Activated CD8-positive, alpha-beta memory T cell treated with anti-CD3 and anti-CD28 coated beads, Interleukin-2, amount 50 U/mL, for 24 hours (primary cell): Measurements from ENCODE around the gene EYA2.
"Not testable (repeated sequence)": the region's sequence is repeated elsewhere in the genome, so short reads cannot be mapped to it uniquely, and the experiment has no call there.

Source experiments
- DNase-seq: peaks from one replicate; pipeline ENCODE4 v3.0.0-alpha.2; 2020; ENCODE audit errors: extremely low read depth

Gene EYA2

DNA sequence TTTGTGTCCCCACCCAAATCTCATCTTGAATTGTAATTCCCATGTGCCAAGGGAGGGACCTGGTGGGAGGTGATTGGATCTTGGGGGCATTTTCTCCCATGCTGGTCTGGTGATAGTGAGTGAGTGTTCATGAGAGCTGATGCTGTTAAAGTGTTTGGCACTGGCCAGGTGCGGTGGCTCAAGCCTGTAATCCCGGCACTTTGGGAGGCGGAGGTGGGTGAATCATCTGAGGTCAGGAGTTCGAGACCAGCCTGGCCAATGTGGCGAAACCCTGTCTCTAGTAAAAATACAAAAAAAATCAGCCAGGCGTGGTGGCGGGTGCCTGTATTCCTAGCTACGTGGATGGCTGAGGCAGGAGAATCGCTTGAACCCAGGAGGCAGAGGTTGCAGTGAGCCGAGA lies 37.8 kb downstream of the EYA2 start:
- DNase-seq = not testable (repeated sequence)

- no peak for DNase-seq
Observed at GRCh38 chr20:46933150-46933549, 38.5 kb downstream of the EYA2 start.

- DNase-seq = no peak
Observed at GRCh38 chr20:46934746-46935287, 40.2 kb downstream of the EYA2 start.

DNA sequence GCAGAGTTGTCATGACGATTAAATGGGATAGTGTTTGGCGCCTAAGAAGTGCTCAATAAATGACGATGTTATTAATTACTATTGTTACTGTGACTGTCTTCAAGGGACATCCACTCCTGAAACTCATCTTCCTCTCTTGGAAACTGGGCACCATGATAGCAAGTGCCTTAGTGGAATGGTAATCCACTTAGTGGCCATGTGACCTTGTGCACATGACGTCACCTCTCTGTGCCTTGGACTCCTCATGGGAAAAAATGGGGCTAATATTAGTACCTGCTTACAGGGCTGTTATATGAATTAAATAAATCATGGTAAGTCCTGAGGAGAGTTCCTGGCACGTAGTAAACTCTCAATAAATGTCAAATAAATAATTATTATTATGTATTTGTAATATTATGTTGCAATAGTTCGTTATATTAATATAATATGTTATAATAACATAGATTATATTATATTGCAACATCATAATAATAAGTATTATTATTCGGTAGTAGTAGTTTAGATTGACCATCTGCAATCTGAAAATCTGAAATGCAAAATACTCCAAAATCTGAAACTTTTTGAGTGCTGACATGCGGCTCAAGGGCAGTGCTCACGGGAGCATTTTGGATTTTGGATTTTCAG lies 40.9 kb downstream of the EYA2 start:
- no peak for DNase-seq

- no peak for DNase-seq
Observed at GRCh38 chr20:46936415-46937156, 41.9 kb downstream of the EYA2 start.

- no peak for DNase-seq
Observed at GRCh38 chr20:46937157-46937523, 42.5 kb downstream of the EYA2 start.

DNA sequence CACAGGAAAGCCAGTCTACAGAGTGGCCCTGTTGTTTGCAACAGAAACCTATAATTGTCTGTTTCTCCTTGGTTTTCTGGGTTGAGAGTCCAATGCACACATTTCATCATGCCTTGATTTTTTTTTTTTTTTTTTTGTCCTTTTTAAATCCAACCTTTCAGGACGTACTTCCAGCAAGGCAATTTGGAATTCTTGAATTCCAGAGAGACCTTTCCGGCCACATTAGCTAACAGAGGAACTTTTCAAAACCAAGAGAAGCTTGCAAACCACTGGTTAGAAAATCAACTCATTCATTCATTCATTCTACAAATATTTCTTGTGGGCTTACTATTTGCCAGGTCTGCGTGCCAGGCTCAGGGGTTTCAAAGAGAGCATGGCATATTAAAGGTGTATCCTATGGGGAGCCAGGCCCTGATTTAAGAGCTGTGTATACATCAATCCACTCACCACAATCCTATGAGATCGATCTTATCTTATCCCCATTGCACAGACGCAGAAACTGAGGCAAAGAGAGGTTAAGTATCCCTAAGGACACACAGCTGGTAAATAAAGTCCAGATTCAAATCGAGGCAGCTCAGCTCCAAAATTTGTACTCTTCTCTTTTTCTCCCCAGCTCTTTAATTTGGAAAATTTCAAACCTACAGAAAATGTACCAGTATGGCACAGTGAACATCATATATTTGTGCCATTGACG lies 43.0 kb downstream of the EYA2 start:
- no peak for DNase-seq

GRCh38 chr20:46938434-46938833 lies 43.8 kb downstream of the EYA2 start:
- no peak for DNase-seq

DNA sequence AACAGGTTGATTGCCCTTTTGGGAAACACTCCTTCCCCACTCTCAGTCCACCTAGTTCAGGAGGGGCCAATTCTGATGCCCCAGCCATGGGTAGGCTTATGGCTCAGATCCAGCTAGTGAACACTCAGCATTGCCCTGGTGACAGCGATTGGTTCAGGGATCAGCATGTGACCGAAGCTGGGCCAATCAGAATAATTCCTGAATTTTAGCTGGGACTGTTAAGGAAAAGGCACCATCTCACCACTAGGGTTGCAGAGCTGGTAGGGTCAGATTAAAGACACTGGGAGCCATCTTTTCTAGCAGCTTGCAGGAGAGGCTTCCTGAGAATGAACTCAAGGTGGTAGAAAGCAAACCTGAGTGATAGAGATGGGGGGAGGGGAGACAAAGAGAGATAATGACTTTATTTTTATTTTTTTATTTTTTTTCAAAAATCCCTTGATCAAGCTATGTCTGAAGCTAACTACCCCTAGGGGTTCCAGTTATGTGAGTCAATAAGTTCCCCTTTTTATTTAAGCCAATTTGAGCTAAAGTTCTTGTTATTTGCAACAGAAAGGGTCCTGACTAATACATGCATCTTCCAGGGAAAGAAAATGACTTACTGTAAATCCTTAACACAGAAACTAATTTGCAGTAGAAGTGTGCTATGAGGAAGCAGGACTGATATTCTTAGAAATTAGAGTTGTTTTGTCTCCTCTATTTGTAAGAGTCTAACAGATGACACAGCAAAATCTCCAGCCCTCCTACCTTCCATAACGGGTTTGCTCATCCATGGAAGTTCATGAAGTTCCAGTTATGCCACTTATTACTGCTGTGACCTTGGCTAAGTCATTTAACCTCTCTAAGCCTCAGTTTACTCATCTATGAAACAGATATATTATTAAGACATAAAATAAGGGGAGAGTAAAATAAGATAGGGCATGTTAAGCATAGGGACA lies 44.7 kb downstream of the EYA2 start:
- DNase-seq = no peak

DNA sequence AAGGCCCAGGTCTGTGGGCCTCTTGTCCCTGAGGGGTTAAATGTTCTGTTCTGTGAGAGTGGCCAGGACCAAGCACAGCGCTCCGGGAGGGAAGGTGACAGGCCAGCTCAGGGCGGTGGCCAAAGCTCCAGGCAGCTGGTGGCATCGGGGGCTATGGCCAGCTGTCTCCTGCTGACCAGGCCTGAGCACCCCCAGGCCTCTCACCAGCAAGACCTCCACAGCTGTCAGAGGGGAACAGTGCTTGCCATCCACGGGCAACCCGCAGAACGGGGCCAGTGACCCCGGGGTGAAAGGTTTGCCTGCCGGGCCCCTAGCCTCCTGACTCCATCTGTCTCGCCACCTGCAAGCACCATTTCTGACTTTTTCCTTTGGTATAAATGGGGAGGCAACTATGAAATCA lies 46.0 kb downstream of the EYA2 start:
- DNase-seq = no peak

DNA sequence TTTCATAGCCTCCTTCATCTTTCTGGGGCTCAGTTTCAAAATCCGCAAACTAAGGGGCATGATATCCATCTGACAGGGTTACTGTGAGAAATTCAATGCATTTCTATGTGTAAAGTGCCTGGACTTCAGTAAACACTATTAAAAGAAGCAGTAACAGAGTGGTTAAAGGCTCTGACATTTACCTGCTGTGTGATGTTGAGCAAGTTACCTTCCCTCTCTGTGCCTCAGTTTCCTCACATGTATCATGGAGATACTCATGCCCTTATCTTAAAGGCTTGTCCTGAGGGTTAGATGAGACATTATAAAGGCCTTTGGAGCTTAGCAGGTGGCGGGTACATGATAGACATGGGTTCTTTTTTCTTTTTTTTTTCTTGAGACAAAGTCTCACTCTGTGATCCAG lies 46.8 kb downstream of the EYA2 start:
- no peak for DNase-seq

DNA sequence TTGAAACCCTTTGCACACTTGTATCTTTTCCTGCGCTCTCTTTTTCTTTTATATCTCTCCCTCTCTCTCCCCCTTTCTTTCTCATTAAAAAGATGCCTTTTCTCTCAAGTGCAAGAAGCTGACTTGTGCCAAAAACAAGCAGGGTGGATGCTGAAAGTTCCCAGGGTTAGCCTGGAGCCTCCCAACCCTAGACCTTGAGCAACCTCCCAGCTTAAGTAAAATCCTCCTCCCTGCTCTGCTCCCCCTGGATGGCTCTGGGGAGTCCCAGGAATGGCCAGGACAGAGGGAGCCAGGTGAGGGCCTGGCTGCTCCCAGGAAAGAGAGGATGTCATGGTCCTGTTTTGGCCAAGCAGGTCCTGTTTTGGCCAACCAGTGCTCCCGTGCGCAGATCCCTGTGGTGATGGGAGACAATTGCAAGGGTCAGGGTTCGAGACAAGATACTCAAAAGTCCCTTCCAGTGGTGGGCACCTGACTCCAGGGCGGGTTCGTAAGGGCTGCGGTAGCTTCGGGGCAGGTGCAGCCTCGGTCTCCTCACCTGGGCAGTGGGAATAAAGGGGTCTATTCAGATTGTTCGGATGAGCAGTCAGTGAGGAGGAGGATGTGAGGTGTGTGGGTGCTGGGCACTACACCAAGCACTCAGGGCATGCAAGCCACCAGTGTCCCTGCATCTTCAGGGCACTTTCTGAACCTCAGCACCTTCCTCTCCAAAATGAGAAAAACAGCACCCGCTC lies 49.4 kb downstream of the EYA2 start:
- no peak for DNase-seq

GRCh38 chr20:46945465-46945864 lies 50.8 kb downstream of the EYA2 start:
- DNase-seq = no peak

DNA sequence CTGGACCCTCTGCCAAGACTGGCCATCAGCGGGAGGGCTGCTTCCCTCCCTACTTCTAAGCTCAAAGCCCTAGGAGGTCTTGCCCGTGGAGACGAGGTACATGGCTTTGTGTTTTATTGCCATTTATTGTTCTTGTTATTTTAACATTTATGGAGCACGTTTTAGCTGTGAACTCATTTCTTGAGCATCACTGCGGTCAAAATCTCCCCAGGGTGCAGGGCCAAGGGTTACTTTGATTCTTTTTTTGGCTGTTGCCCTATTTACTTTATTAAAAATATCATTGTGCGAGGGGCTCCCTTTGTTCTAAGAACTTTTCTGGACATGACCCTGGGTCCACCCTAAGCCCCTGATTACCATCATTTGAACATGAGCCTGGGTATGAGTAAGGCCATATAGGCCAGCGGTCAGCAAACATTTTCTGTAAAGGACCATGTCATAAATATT lies 51.6 kb downstream of the EYA2 start:
- no peak for DNase-seq

GRCh38 chr20:46946796-46947195 lies 52.2 kb downstream of the EYA2 start:
- no peak for DNase-seq

- DNase-seq = no peak
Observed at GRCh38 chr20:46948081-46948480, 53.4 kb downstream of the EYA2 start.

GRCh38 chr20:46951405-46951804 lies 56.8 kb downstream of the EYA2 start:
- no peak for DNase-seq

DNA sequence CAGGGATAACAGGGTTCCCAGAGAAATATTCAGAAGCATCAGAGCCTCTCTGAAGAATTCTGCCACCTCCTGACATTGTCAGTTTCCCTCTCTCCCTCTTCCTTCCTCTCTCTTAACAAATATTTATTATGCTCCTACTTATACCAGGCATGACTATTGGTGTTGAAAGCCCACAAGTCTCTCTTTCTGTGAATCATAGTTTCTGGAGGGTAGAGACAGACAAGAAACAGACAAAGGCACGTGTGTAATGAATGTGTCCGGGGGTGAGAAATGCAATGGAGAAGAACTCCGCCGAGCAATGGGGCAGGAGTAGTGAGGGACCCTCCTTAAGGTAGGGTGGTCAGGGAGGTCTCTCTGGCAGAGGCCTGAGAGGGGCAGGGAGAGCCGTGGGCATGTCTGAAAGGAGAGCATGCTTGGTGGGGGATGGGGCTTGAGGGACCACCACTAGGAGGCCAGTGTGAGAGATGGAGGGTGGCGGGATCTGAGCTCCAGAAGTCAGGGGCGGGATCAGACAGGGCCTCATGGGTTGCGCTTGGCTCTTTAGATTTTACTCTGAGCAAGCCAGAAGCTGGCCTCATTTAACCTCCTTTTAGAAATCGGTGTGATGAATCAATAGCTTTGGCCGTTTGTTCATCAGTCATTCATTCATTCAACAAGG lies 57.3 kb downstream of the EYA2 start:
- DNase-seq = no peak

DNA sequence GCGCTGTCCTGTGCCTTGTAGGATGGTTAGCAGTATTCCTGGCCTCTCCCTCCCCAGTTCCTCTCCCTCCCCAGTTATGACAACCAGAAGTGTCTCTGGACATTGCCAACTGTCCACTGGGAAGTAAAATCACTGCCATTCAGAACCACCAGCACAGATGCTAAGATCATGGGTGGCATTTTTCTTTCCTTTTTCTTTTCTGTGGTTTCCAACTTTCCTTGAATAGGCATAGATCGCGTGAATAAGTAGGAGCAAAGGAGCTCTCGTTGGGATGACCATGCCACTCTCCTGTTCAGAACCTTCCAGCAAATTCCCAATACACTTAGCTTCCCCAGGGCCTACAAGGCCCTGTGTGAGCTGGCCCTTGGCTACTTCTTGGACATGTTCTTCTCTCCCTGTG lies 59.0 kb downstream of the EYA2 start:
- DNase-seq = no peak

- no peak for DNase-seq
Observed at GRCh38 chr20:46954490-46955038, 59.9 kb downstream of the EYA2 start.
